Bronchial epithelial cell (primary cell): ENCODE data around the gene STRIP2. TPM values are rescaled to one million over a fixed set of nuclear protein-coding genes. Genes with fewer than 3 reads are reported as not detected.

Experiments
- DNase-seq: peaks from one replicate; pipeline ENCODE4 v3.0.0-alpha.2; 2010; ENCODE audit warnings: low read depth
- FAIRE-seq: peaks from 2 replicates; lab custom pipeline; 2011; peaks lifted over from hg19 to GRCh38; lab: Jason Lieb, UNC
- H3K27me3 ChIP-seq: 2 replicates; pipeline ENCODE4 v1.5.1; 2011; ENCODE audit warnings: low read length; ENCODE audit not compliant: control insufficient read depth, insufficient read depth
- H3K36me3 ChIP-seq: 2 replicates; pipeline ENCODE4 v1.5.1; 2011; ENCODE audit warnings: low read length; ENCODE audit not compliant: control insufficient read depth, insufficient read depth
- H3K4me3 ChIP-seq: 2 replicates; pipeline ENCODE4 v1.5.1; 2011; ENCODE audit warnings: mild to moderate bottlenecking, low read depth, low read length, control low read depth
- CTCF ChIP-seq: IDR thresholded peaks from 2 replicates; pipeline ENCODE4 v1.5.1; 2011; ENCODE audit warnings: mild to moderate bottlenecking, moderate library complexity, low read length, control low read depth, inconsistent platforms; ENCODE audit not compliant: insufficient read depth, severe bottlenecking
- total RNA-seq: library from RNA; depleted of rRNA; stranded (reverse); fragments of >200 nt; gene quantifications from 2 replicates; pipeline ENCODE4 v1.2.1, GENCODE V29; 2014

Gene STRIP2
- total RNA-seq, 1 donor from 2014 or later, result 6.8 TPM

DNA sequence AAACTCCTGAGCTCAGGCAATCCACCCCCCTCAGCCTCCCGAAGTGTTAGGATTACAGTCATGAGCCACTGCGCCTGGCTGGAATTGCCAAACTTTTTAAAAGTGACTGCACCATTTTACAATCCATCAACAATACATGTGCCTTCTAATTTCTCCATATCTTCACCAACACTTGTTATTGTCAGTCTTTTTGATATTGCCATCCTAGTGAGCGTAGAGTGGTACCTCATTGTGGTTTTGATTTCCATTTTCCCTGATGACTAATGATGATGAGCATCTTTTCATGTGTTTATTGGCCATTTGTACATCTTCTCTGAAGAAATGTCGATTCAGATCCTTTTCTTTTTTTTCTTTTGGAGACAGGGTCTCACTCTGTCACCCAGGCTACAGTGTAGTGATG, 21.7 kb upstream of the STRIP2 start:
- Histone ChIP-seq H3K27me3 (no peaks in the 10 kb centered on the region), H3K36me3 (no peaks in the 10 kb centered on the region), H3K4me3 (no peak overlapping the region)
- no peak for DNase-seq
- no peak for TF ChIP-seq CTCF
- no peak for FAIRE-seq

DNA sequence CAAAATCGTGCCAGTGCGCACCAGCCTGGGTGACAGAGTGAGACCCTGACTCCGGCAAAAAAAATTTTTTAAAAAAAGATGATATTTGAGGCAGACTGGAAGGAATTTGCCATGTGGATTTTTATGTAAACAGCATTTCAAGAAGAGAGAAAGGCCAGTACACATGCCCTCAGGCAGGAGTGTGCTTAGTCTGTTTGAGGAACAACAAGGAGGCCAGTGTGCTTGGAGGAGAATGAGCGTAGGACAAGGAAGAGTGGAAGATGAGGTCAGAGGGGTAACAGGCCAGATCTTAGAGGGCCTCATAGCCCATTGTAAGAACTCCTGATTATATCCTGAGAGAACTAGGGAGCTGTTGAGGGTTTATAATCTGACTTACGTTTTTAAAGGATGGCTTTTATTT, 17.2 kb upstream of the STRIP2 start:
- Histone ChIP-seq H3K36me3 (no peaks in the 10 kb centered on the region), H3K27me3 (no peaks in the 10 kb centered on the region), H3K4me3 (no peak overlapping the region)
- DNase-seq (no peak), FAIRE-seq (no peak)
- TF ChIP-seq CTCF, result no peak

DNA sequence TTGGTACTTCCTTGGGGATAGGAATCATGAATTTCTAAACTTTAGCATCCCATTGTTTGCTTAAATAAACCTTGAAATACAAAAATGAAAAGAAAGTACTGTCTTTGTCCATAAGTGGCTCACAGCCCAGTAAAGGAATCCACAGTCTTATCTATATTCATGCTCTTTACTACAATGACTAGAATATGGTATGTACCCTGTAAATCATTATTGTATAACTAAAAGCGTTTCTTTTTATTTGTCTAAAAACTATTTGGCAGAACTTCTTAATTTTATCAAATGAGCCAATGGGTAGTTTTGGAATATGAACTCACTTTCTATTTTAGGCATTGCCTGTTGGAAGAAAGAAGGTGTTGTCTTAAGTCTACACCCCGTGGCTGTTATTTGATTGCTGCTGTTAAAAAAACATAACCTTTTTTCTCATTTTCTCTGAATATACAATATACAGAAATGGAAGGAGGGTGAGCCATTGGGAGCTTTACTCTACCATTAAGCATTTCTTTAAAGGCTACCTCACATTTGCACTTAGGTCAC, 12.4 kb upstream of the STRIP2 start:
- FAIRE-seq (no peak), DNase-seq (no peak)
- no peak for TF ChIP-seq CTCF
- Histone ChIP-seq H3K27me3 (no peaks in the 10 kb centered on the region), H3K4me3 (no peak overlapping the region), H3K36me3 (peaks cover 3% of the 10 kb centered on the region)

DNA sequence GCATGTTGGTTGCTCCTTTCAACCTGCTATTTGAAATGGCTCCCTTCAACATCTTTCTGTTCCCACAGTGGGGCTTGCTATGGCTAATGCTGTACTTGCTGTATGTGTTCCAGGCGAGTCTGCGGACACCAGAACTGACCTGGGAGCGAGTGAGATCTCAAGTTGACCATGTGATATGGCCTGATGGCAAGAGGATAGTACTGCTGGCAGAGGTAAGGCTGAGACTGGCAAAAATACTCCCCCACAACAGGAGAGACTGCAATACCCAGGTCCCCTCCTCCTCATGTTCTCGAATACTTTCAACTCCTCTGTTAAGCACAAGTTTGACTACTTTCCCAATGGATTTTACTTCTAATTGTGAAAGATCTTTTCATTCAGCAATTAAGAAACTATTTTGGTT, 11.5 kb upstream of the STRIP2 start:
- H3K4me3 ChIP-seq, result no peak overlapping the region
- TF ChIP-seq CTCF, result no peak
- no peaks in the 10 kb centered on the region for H3K27me3 ChIP-seq
- H3K36me3 ChIP-seq, result peaks cover 3% of the 10 kb centered on the region
- DNase-seq, result no peak
- no peak for FAIRE-seq

DNA sequence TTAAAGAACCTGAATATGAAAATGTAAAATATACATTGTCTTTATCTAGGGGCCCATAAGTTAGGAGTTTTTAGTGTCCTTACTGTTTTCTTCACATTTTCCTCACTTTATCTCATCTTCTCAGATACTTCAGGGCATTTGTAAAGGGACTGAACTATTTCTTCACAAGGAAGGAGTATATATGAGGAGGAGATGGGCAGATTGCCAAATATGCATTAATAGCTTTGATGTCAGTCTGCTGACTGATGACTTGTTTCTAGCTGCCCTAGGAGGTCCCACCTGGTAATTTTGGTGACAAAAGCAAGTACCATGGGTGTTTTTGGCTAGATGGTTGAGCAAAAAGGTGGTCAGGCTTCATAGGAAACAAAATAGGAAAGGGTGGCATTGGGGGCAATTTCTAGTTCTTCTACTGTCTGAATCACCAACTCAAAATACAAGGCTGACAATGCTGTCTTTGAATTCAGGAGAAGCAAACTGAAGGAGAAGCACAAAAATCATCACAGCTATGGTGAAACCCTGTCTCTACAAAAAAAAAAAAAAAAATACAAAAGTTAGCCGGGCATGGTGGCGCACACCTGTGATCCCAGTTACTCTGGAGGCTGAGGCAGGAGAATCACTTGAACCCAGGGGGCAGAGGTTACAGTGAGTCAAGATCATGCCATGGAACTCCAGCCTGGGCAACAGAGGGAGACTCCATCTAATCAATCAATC, 10.4 kb upstream of the STRIP2 start:
- no peak for TF ChIP-seq CTCF
- FAIRE-seq, result no peak
- Histone ChIP-seq H3K36me3 (peaks cover 3% of the 10 kb centered on the region), H3K27me3 (no peaks in the 10 kb centered on the region), H3K4me3 (no peak overlapping the region)
- DNase-seq, result peak; percentile 65
